ENCODE data around the gene MCTP2. TPM values are rescaled to one million over a fixed set of nuclear protein-coding genes. Genes with fewer than 3 reads are reported as not detected.
"Not testable (repeated sequence)": the region's sequence is repeated elsewhere in the genome, so short reads cannot be mapped to it uniquely, and the experiment has no call there.

Gene MCTP2
- total RNA-seq, 1 donor from 2014 or later = 6.3 TPM

DNA sequence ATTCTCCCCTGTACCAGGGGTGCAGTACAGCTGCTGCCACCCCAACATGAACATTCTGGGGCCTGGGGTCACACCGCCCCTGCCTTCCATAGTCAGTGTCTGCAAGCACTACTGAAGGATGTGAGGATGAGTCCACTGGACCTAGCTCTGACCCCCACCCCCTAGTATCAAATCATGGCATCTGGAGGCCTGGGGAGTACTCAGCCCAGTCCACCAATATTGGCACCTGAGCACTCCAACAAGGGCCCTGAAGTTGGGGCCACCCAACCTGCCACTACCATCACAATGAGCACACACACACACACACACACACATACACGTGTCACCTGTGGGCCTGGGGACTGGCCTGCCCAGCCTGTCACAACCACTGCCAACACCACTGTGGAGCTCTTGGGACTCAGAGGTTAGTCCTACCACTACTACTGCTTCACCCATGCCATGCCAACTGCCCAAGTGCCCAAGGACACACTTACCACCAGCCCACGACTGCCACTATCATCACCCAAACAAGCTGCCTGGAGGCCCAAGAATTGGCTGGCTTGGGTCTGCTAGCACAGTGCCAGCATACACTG lies 253.9 kb downstream of the MCTP2 start:
- H3K4me3 ChIP-seq (ENCODE audit: low read depth, low read length) = no peak overlapping the region
- H3K36me3 ChIP-seq (ENCODE audit: control insufficient read depth, insufficient read depth, low read length) = no peaks in the 10 kb centered on the region
- H3K27me3 ChIP-seq (ENCODE audit: control insufficient read depth, insufficient read depth, low read length) = no peaks in the 10 kb centered on the region
- no peak for TF ChIP-seq CTCF (IDR thresholded peaks at IDR 0.05; ENCODE audit: insufficient read depth, low read length, poor library complexity, severe bottlenecking)
- DNase-seq (ENCODE audit: low read depth) = no peak

DNA sequence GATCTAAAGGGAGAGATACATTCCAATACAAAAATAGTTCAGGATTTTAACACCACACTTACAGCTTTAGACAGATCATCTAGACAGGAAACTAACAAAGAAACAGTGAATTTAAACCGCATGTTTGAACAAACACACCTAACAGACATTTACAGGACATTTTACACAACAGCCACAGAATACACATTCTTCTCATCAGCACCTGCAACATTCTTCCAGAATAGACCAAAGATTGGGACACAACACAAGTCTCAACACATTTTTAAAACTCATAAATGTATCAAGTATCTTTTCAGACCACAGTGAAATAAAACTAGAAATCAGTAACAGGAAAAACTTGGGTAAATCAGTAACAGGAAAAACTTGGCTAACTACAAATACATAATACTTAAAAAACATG lies 256.3 kb downstream of the MCTP2 start:
- no peak overlapping the region for H3K4me3 ChIP-seq (ENCODE audit: low read depth, low read length)
- TF ChIP-seq CTCF (IDR thresholded peaks at IDR 0.05; ENCODE audit: insufficient read depth, low read length, poor library complexity, severe bottlenecking) = no peak
- no peak for DNase-seq (ENCODE audit: low read depth)
- no peaks in the 10 kb centered on the region for H3K27me3 ChIP-seq (ENCODE audit: control insufficient read depth, insufficient read depth, low read length)
- no peaks in the 10 kb centered on the region for H3K36me3 ChIP-seq (ENCODE audit: control insufficient read depth, insufficient read depth, low read length)

GRCh38 chr15:94493176-94493575 lies 261.8 kb downstream of the MCTP2 start:
- TF ChIP-seq CTCF (IDR thresholded peaks at IDR 0.05; ENCODE audit: insufficient read depth, low read length, poor library complexity, severe bottlenecking) = no peak
- Histone ChIP-seq H3K4me3 (ENCODE audit: low read depth, low read length) (no peak overlapping the region), H3K36me3 (ENCODE audit: control insufficient read depth, insufficient read depth, low read length) (no peaks in the 10 kb centered on the region), H3K27me3 (ENCODE audit: control insufficient read depth, insufficient read depth, low read length) (no peaks in the 10 kb centered on the region)
- DNase-seq (ENCODE audit: low read depth) = no peak

- not testable (repeated sequence) for H3K4me3 ChIP-seq (ENCODE audit: low read depth, low read length); H3K36me3 ChIP-seq (ENCODE audit: control insufficient read depth, insufficient read depth, low read length); DNase-seq (ENCODE audit: low read depth); H3K27me3 ChIP-seq (ENCODE audit: control insufficient read depth, insufficient read depth, low read length)
These were observed 262.2 kb downstream of the MCTP2 start for GRCh38 chr15:94493586-94493985.

- no peaks in the 10 kb centered on the region for H3K36me3 ChIP-seq (ENCODE audit: control insufficient read depth, insufficient read depth, low read length)
- no peak for TF ChIP-seq CTCF (IDR thresholded peaks at IDR 0.05; ENCODE audit: insufficient read depth, low read length, poor library complexity, severe bottlenecking)
- DNase-seq (ENCODE audit: low read depth) = no peak
- H3K27me3 ChIP-seq (ENCODE audit: control insufficient read depth, insufficient read depth, low read length) = no peaks in the 10 kb centered on the region
- H3K4me3 ChIP-seq (ENCODE audit: low read depth, low read length) = no peak overlapping the region
These were observed 263.4 kb downstream of the MCTP2 start for GRCh38 chr15:94494732-94495131.

GRCh38 chr15:94503293-94503692 lies 271.9 kb downstream of the MCTP2 start:
- no peak for DNase-seq (ENCODE audit: low read depth)
- no peak for TF ChIP-seq CTCF (IDR thresholded peaks at IDR 0.05; ENCODE audit: insufficient read depth, low read length, poor library complexity, severe bottlenecking)
- Histone ChIP-seq H3K27me3 (ENCODE audit: control insufficient read depth, insufficient read depth, low read length) (no peaks in the 10 kb centered on the region), H3K36me3 (ENCODE audit: control insufficient read depth, insufficient read depth, low read length) (no peaks in the 10 kb centered on the region), H3K4me3 (ENCODE audit: low read depth, low read length) (no peak overlapping the region)

Measured in kidney epithelial cell (primary cell).